ENCODE data around the gene ADGRL2. TPM values are rescaled to one million over a fixed set of nuclear protein-coding genes. Genes with fewer than 3 reads are reported as not detected.

Gene ADGRL2
- total RNA-seq, 1 donor from 2014 or later: 52.5 TPM

DNA sequence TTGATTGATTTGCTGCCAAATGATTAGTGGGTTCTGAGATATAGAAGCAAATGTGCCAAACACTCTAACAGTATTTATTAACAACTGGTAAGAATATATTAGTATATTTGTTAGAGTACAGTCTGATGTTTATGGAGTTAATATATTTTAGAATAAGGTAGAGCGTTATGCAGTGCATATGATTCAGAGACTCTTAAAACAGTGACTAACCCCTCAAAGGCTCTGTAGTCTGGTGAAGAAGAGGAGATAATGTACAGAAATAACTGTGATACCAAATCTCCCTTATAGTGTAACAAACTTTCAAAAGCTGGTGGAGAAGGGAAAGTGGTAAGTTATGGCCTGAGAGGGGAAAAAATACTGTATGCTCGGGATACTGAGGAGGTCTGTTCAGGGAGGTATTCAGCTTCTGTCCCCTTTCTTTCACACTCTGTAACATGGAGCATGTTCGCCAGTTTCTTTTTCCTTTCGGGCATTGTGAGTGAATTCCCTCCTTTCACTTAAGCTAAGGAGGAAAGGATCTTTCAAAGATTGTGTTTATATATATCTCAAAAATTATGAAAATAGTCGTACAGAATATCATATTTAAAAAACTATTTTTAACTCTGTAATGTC lies 121.2 kb downstream of the ADGRL2 start:
- Histone ChIP-seq H3K4me3 (no peak overlapping the region), H3K27me3 (ENCODE audit: low read depth) (no peaks in the 10 kb centered on the region), H3K9me3 (replicated peaks) (no peaks in the 10 kb centered on the region), H3K27ac (replicated peaks) (no peak overlapping the region), H3K4me1 (peaks cover 50% of the 10 kb centered on the region), H3K36me3 (no peaks in the 10 kb centered on the region)
- intact Hi-C loops (cut with micrococcal nuclease): no loop called here
- TF ChIP-seq CTCF (IDR thresholded peaks at IDR 0.05; ENCODE audit: borderline replicate concordance): no peak
- DNase-seq: no peak

GRCh38 chr1:81922955-81923354 lies 122.2 kb downstream of the ADGRL2 start:
- no peaks in the 10 kb centered on the region for H3K9me3 ChIP-seq (replicated peaks)
- DNase-seq: no peak
- intact Hi-C loops (cut with micrococcal nuclease): no loop called here
- H3K27ac ChIP-seq (replicated peaks): no peak overlapping the region
- no peak for TF ChIP-seq CTCF (IDR thresholded peaks at IDR 0.05; ENCODE audit: borderline replicate concordance)
- peaks cover 58% of the 10 kb centered on the region for H3K4me1 ChIP-seq
- no peak overlapping the region for H3K4me3 ChIP-seq
- no peaks in the 10 kb centered on the region for H3K36me3 ChIP-seq
- H3K27me3 ChIP-seq (ENCODE audit: low read depth): no peaks in the 10 kb centered on the region

GRCh38 chr1:81929106-81929505 lies 128.4 kb downstream of the ADGRL2 start:
- intact Hi-C loops (cut with micrococcal nuclease): no loop called here
- Histone ChIP-seq H3K4me1 (peaks cover 25% of the 10 kb centered on the region), H3K27ac (replicated peaks) (no peak overlapping the region), H3K4me3 (no peak overlapping the region), H3K27me3 (ENCODE audit: low read depth) (no peaks in the 10 kb centered on the region), H3K36me3 (no peaks in the 10 kb centered on the region), H3K9me3 (replicated peaks) (no peaks in the 10 kb centered on the region)
- TF ChIP-seq CTCF (IDR thresholded peaks at IDR 0.05; ENCODE audit: borderline replicate concordance): no peak
- DNase-seq: no peak

- no peak for TF ChIP-seq CTCF (IDR thresholded peaks at IDR 0.05; ENCODE audit: borderline replicate concordance)
- intact Hi-C loops (cut with micrococcal nuclease): no loop called here
Measured at GRCh38 chr1:81936853-81937252, 136.1 kb downstream of the ADGRL2 start.

DNA sequence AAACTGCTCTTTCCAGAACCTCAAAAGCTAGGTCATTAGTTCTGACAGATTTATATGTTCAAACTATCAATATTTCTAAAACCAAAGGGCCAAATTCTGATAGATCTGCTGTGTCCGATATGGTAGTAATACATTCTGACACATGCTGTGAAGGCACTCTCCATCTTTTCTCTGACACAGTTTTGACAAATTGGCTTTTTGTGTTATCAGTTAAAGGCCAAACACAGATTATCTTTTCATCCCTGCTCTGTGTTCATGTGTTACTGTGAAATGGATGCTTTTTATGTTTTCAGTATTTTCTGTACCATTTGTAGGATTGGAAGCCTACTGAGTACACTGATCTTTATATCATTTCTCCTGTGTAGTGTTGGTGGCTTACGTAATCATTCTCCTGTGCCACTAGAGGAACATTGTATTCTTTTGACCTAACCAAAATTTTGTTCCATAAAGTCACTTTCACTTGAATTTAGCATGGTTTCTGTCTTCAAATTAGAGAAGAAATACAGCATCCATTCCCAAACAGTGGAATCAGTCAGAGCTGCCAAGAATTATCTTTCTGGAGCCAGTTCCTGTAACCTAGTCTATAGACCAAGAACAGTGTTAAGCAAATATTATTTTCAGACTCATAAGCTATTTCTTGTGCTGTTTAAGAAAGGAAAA lies 137.2 kb downstream of the ADGRL2 start:
- peaks cover 29% of the 10 kb centered on the region for H3K4me1 ChIP-seq
- intact Hi-C loops (cut with micrococcal nuclease): no loop called here
- no peaks in the 10 kb centered on the region for H3K9me3 ChIP-seq (replicated peaks)
- H3K4me3 ChIP-seq: no peak overlapping the region
- no peak for TF ChIP-seq CTCF (IDR thresholded peaks at IDR 0.05; ENCODE audit: borderline replicate concordance)
- H3K27ac ChIP-seq (replicated peaks): peak overlapping the region; percentile 31
- H3K27me3 ChIP-seq (ENCODE audit: low read depth): no peaks in the 10 kb centered on the region
- DNase-seq: no peak
- H3K36me3 ChIP-seq: no peaks in the 10 kb centered on the region

More at GRCh38 chr1:81936853-81937252, 136.1 kb downstream of the ADGRL2 start:
- Histone ChIP-seq H3K4me1 (peaks cover 29% of the 10 kb centered on the region), H3K27me3 (ENCODE audit: low read depth) (no peaks in the 10 kb centered on the region), H3K36me3 (no peaks in the 10 kb centered on the region), H3K4me3 (no peak overlapping the region), H3K27ac (replicated peaks) (no peak overlapping the region), H3K9me3 (replicated peaks) (no peaks in the 10 kb centered on the region)
- DNase-seq: no peak
